Endothelial cell (in vitro differentiated cells): Measurements from ENCODE around the gene MBLAC1. TPM values are rescaled to one million over a fixed set of nuclear protein-coding genes. Genes with fewer than 3 reads are reported as not detected.

ENCODE experiments used
- DNase-seq: peaks from one replicate; pipeline ENCODE4 v3.0.0; 2021; ENCODE audit warnings: low spot score
- H3K27ac Mint-ChIP-seq: one replicate; pipeline ENCODE4 v1.8.0; 2021; ENCODE audit warnings: mixed read lengths, inconsistent platforms; ENCODE audit not compliant: unreplicated experiment
- H3K27me3 Mint-ChIP-seq: one replicate; pipeline ENCODE4 v1.8.0; 2021; ENCODE audit warnings: mild to moderate bottlenecking, moderate library complexity, mixed read lengths, inconsistent platforms; ENCODE audit not compliant: unreplicated experiment
- H3K36me3 Mint-ChIP-seq: one replicate; pipeline ENCODE4 v1.8.0; 2021; ENCODE audit warnings: mild to moderate bottlenecking, low read depth, mixed read lengths, inconsistent platforms; ENCODE audit not compliant: unreplicated experiment
- H3K4me1 Mint-ChIP-seq: one replicate; pipeline ENCODE4 v1.8.0; 2021; ENCODE audit warnings: mild to moderate bottlenecking, mixed read lengths, inconsistent platforms; ENCODE audit not compliant: unreplicated experiment
- H3K4me3 Mint-ChIP-seq: one replicate; pipeline ENCODE4 v1.8.0; 2021; ENCODE audit warnings: mild to moderate bottlenecking, mixed read lengths, inconsistent platforms; ENCODE audit not compliant: unreplicated experiment
- H3K9me3 Mint-ChIP-seq: one replicate; pipeline ENCODE4 v1.8.0; 2021; ENCODE audit warnings: mixed read lengths, inconsistent platforms; ENCODE audit not compliant: unreplicated experiment
- total RNA-seq: library from RNA; stranded (reverse); fragmentation: NEBNext Ultra II Directional; extraction: Animal tissue kit (Norgen Biotek cat#: 25700); gene quantifications from one replicate; pipeline ENCODE4 v1.2.1, GENCODE V29; 2021; ENCODE audit not compliant: unreplicated experiment
- TF ChIP-seq, protein P1 (sequence below): fragments of 200-600 bp; sonication (generic); IDR thresholded peaks from one replicate; pipeline ENCODE4 v1.5.0; 2021; ENCODE audit warnings: antibody characterized with exemption; ENCODE audit not compliant: unreplicated experiment

The MBLAC1 gene
- total RNA-seq, 1 donor from 2014 or later: 1.6 TPM

DNA sequence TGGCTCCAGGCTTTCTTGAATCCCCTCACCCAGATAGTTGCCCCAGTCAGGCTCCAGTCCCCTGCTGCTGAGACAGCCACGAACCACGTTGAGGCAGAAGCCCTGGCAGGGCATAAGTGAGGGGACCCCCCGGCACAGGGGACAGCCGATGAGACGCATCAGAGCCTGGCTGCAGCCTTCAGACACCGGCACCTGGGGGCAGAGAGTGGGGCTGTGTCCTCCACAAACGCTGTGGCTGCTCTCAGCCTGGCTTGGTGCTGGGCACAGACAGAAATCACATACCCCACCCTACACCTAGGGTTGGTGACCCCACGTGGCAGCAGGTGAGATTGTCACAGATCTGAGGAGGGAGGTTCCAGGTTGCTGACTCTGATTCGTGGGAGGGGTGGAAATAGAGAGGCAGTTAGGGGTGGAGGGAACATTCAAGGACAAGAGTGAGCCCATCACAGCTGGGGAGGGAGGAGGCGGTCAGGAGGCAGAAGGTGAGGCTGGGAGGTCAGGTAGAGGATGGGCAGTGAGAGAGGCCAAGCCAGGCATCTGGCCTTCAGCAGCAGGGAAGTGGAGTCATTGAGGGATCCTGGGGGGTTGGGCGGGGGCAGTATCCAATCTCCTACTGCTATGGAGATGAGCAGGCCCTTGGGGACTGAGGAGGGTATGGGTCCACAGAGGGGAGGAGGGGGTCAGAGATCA lies 47.2 kb downstream of the MBLAC1 start:
- no peaks in the 10 kb centered on the region for H3K9me3 Mint-ChIP-seq
- H3K4me3 Mint-ChIP-seq: no peak overlapping the region
- peaks cover 16% of the 10 kb centered on the region for H3K27me3 Mint-ChIP-seq
- no peak for DNase-seq
- no peak overlapping the region for H3K27ac Mint-ChIP-seq
- peaks cover 21% of the 10 kb centered on the region for H3K4me1 Mint-ChIP-seq
- peaks cover 20% of the 10 kb centered on the region for H3K36me3 Mint-ChIP-seq
- TF ChIP-seq, protein P1, sequence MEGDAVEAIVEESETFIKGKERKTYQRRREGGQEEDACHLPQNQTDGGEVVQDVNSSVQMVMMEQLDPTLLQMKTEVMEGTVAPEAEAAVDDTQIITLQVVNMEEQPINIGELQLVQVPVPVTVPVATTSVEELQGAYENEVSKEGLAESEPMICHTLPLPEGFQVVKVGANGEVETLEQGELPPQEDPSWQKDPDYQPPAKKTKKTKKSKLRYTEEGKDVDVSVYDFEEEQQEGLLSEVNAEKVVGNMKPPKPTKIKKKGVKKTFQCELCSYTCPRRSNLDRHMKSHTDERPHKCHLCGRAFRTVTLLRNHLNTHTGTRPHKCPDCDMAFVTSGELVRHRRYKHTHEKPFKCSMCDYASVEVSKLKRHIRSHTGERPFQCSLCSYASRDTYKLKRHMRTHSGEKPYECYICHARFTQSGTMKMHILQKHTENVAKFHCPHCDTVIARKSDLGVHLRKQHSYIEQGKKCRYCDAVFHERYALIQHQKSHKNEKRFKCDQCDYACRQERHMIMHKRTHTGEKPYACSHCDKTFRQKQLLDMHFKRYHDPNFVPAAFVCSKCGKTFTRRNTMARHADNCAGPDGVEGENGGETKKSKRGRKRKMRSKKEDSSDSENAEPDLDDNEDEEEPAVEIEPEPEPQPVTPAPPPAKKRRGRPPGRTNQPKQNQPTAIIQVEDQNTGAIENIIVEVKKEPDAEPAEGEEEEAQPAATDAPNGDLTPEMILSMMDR: no peak

DNA sequence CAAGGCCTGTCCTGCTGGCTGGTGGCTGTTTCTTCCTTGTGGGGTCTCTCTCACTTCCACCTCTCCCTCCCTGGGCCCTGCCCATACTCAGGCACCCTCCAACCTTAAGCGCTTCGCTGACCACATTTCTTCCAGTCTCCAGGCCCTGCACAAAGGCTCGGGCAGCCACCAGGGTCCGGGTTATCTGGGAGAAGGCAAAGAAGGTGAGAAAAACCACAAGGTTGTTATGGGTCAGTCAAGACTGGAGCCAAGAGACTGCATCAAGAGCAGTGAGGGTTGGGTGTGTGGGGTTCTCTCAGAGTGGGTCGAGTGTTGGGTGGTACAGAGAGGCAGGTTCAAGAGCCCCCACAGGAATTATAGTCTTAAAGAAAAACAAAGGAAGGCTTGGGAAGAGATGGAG lies 47.8 kb downstream of the MBLAC1 start:
- Mint-ChIP-seq H3K4me3 (no peak overlapping the region), H3K9me3 (no peaks in the 10 kb centered on the region), H3K27ac (no peak overlapping the region), H3K36me3 (peaks cover 20% of the 10 kb centered on the region), H3K4me1 (peaks cover 21% of the 10 kb centered on the region), H3K27me3 (peaks cover 14% of the 10 kb centered on the region)
- no peak for DNase-seq
- TF ChIP-seq, protein P1: no peak

DNA sequence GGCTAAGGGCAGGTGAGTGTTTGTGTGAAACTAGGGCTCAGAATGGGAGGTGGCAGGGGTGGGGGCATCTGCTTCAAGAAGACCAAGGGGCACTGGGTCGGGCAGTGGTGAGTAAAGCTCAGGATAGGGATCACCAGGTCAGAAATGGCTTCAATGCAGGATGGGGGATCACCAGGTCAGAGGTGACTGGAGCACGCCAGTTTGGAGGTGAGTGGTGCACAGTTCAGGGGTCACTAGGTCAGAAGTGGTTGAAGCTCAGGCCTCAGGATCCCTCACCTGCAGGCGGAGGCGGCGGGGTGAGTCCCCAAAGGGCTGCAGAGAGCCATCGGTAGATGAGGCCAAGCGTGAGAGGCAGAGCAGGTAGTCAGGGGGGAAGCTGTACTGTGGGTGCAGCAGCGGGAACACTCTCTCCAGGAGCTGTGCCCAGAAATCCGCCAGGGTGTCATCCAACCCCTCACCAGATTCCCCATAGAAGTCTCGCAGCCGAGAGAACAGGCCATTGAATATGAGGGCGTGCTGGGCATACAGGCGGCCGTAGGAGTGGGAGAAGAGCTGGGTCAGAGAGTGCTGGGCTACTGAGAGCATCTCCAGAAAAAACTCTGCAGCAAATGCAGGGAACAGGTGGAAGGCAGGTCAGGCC lies 48.6 kb downstream of the MBLAC1 start:
- no peak for DNase-seq
- Mint-ChIP-seq H3K27me3 (peaks cover 16% of the 10 kb centered on the region), H3K27ac (peak overlapping the region; percentile 59), H3K36me3 (peaks cover 19% of the 10 kb centered on the region), H3K4me1 (peaks cover 20% of the 10 kb centered on the region), H3K9me3 (no peaks in the 10 kb centered on the region), H3K4me3 (peak overlapping the region; percentile 81)
- TF ChIP-seq, protein P1: no peak

DNA sequence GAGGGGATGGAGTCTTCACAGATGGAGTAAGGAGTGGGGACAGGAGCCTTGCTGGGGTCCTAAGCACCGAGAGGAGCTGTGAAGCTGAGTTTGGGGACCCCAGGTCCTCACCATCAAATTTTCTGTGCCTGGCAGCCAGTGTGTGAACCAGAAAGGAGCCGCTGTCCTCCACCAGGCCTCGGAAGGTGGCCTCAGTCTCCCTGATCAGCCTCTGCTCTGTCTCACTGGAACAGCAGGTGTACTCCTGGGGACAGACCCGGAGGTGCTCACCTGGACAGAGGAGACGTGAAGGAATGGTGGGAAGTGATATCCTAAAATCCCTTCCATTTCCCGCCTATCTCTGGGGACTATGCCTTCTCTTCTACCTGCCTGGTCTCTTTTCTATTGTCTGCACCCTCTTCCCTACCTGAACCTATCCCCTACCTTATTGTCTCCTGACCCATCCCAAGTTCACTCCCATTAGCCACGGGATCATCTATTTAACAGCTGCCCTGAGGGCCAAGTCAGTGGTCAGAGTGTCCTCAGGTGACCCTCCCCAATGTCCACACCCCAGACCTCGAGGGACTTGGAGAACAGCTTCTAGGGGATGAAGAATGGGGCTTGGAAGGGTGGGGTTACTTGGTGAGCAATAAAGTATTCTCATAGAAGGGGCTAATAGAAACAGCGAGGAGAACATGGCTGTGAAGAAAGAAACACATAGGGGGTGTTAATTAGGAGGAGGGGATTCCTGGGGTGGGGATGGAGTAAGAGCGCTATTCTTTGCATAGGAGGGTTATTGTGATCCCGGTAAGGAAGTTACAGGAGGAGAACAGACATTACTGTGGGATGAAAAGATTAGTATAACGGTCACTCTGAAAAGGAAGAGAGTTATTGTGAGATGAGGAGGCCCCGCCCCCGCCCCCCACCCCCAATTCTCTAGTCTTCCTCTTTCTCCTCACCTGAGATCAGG lies 49.6 kb downstream of the MBLAC1 start:
- Mint-ChIP-seq H3K27ac (peak overlapping the region; percentile 54), H3K4me3 (peak overlapping the region; percentile 91), H3K9me3 (no peaks in the 10 kb centered on the region), H3K4me1 (peaks cover 24% of the 10 kb centered on the region), H3K27me3 (peaks cover 18% of the 10 kb centered on the region), H3K36me3 (peaks cover 16% of the 10 kb centered on the region)
- TF ChIP-seq, protein P1: no peak
- DNase-seq: no peak
